HG02973 (cell line): ENCODE results near the gene SUGCT.

ENCODE experiments used
- ATAC-seq: cut with Tn5 transposase; IDR thresholded peaks from one replicate; pipeline ENCODE4 v1.9.1; 2021; ENCODE audit warnings: moderate library complexity; ENCODE audit not compliant: unreplicated experiment

Gene SUGCT

GRCh38 chr7:40843338-40843985 lies 708.7 kb downstream of the SUGCT start:
- ATAC-seq, result no peak

- ATAC-seq, result no peak
Observed at GRCh38 chr7:40845943-40846342, 711.1 kb downstream of the SUGCT start.

GRCh38 chr7:40847921-40848320 lies 713.1 kb downstream of the SUGCT start:
- no peak for ATAC-seq

GRCh38 chr7:40848541-40849221 lies 713.9 kb downstream of the SUGCT start:
- ATAC-seq, result no peak

- ATAC-seq, result no peak
Observed at GRCh38 chr7:40850017-40850416, 715.2 kb downstream of the SUGCT start.

GRCh38 chr7:40851001-40851400 lies 716.2 kb downstream of the SUGCT start:
- ATAC-seq, result no peak

- ATAC-seq, result no peak
Observed at GRCh38 chr7:40859076-40859475, 724.3 kb downstream of the SUGCT start.

GRCh38 chr7:40859965-40860543 lies 725.2 kb downstream of the SUGCT start:
- ATAC-seq, result no peak

GRCh38 chr7:40865441-40866233 lies 730.8 kb downstream of the SUGCT start:
- ATAC-seq, result no peak

GRCh38 chr7:40866601-40867000 lies 731.8 kb downstream of the SUGCT start:
- ATAC-seq, result no peak

- ATAC-seq, result no peak
Observed at GRCh38 chr7:40870108-40870507, 735.3 kb downstream of the SUGCT start.

GRCh38 chr7:40873248-40873647 lies 738.4 kb downstream of the SUGCT start:
- no peak for ATAC-seq

GRCh38 chr7:40874756-40875155 lies 740.0 kb downstream of the SUGCT start:
- ATAC-seq, result no peak

GRCh38 chr7:40876601-40877000 lies 741.8 kb downstream of the SUGCT start:
- ATAC-seq, result no peak

- ATAC-seq, result no peak
Observed at GRCh38 chr7:40879941-40880543, 745.2 kb downstream of the SUGCT start.

GRCh38 chr7:40880581-40880980 lies 745.8 kb downstream of the SUGCT start:
- ATAC-seq, result no peak

GRCh38 chr7:40881405-40881926 lies 746.7 kb downstream of the SUGCT start:
- no peak for ATAC-seq

GRCh38 chr7:40882071-40882658 lies 747.4 kb downstream of the SUGCT start:
- no peak for ATAC-seq

- no peak for ATAC-seq
Observed at GRCh38 chr7:40883826-40884225, 749.0 kb downstream of the SUGCT start.

- no peak for ATAC-seq
Observed at GRCh38 chr7:40884241-40884640, 749.4 kb downstream of the SUGCT start.

GRCh38 chr7:40885503-40885902 lies 750.7 kb downstream of the SUGCT start:
- no peak for ATAC-seq
